GM19023 (cell line): ENCODE results near the gene SUPT3H.

ENCODE experiments used
- ATAC-seq: cut with Tn5 transposase; IDR thresholded peaks from one replicate; pipeline ENCODE4 v1.9.1; 2021; ENCODE audit warnings: mild to moderate bottlenecking, moderate library complexity; ENCODE audit not compliant: unreplicated experiment

Gene SUPT3H

GRCh38 chr6:45021676-45022075 lies 356.1 kb downstream of the SUPT3H start:
- no peak for ATAC-seq

GRCh38 chr6:45012687-45013086 lies 365.0 kb downstream of the SUPT3H start:
- no peak for ATAC-seq

- ATAC-seq, result no peak
Measured at GRCh38 chr6:45009576-45009975, 368.2 kb downstream of the SUPT3H start.

- ATAC-seq, result no peak
Measured at GRCh38 chr6:45006893-45007292, 370.8 kb downstream of the SUPT3H start.

GRCh38 chr6:45003961-45004360 lies 373.8 kb downstream of the SUPT3H start:
- ATAC-seq, result no peak

- ATAC-seq, result no peak
Measured at GRCh38 chr6:45003387-45003786, 374.3 kb downstream of the SUPT3H start.

- ATAC-seq, result no peak
Measured at GRCh38 chr6:45002390-45003105, 375.2 kb downstream of the SUPT3H start.

- ATAC-seq, result peak; percentile 98
Measured at GRCh38 chr6:45001663-45002062, 376.1 kb downstream of the SUPT3H start.

- ATAC-seq, result no peak
Measured at GRCh38 chr6:45000833-45001232, 376.9 kb downstream of the SUPT3H start.

- ATAC-seq, result no peak
Measured at GRCh38 chr6:44999066-44999465, 378.7 kb downstream of the SUPT3H start.

GRCh38 chr6:44995486-44996132 lies 382.1 kb downstream of the SUPT3H start:
- ATAC-seq, result no peak

GRCh38 chr6:44989391-44989790 lies 388.3 kb downstream of the SUPT3H start:
- no peak for ATAC-seq

GRCh38 chr6:44985006-44985405 lies 392.7 kb downstream of the SUPT3H start:
- no peak for ATAC-seq

GRCh38 chr6:44983467-44984365 lies 394.0 kb downstream of the SUPT3H start:
- ATAC-seq, result no peak

GRCh38 chr6:44980841-44981240 lies 396.9 kb downstream of the SUPT3H start:
- ATAC-seq, result no peak

GRCh38 chr6:44976677-44977641 lies 400.8 kb downstream of the SUPT3H start:
- no peak for ATAC-seq

- no peak for ATAC-seq
Measured at GRCh38 chr6:44974511-44974910, 403.2 kb downstream of the SUPT3H start.

- ATAC-seq, result no peak
Measured at GRCh38 chr6:44972709-44973108, 405.0 kb downstream of the SUPT3H start.

GRCh38 chr6:44969446-44970185 lies 408.1 kb downstream of the SUPT3H start:
- no peak for ATAC-seq

GRCh38 chr6:44967481-44967880 lies 410.3 kb downstream of the SUPT3H start:
- ATAC-seq, result no peak
